Stomach smooth muscle (tissue), 2 donors: ENCODE results near the gene GLIS1.

Experiments used
- H3K27ac ChIP-seq: one replicate; pipeline ENCODE4 v1.7.0; 2013; ENCODE audit warnings: mild to moderate bottlenecking, low read length, inconsistent platforms
- H3K27me3 ChIP-seq, 2 donors: one replicate each; pipeline ENCODE4 v1.7.0; 2013; ENCODE audit warnings: low read length in 2 of 2; ENCODE audit not compliant: insufficient read depth in 2 of 2, control insufficient read depth in 1 of 2
- H3K36me3 ChIP-seq, 2 donors: one replicate each; pipeline ENCODE4 v1.7.0; 2013; ENCODE audit warnings: low read length in 2 of 2; ENCODE audit not compliant: control insufficient read depth in 2 of 2, insufficient read depth in 2 of 2
- H3K4me1 ChIP-seq: one replicate; pipeline ENCODE4 v1.7.0; 2013; ENCODE audit warnings: low read length; ENCODE audit not compliant: control insufficient read depth, insufficient read depth
- H3K4me3 ChIP-seq, 2 donors: one replicate each; pipeline ENCODE4 v1.7.0; 2013; ENCODE audit warnings: low read length in 2 of 2
- H3K9ac ChIP-seq, 2 donors: one replicate each; pipeline ENCODE4 v1.7.0; 2013; ENCODE audit warnings: low read length in 2 of 2, mild to moderate bottlenecking in 1 of 2
- H3K9me3 ChIP-seq, 2 donors: one replicate each; pipeline ENCODE4 v1.7.0; 2013; ENCODE audit warnings: low read length in 2 of 2; ENCODE audit not compliant: control insufficient read depth in 2 of 2
- donor health status: healthy.
- donor health status: Pancreatic carcinoma.

GLIS1 gene

GRCh38 chr1:53485478-53486394 is 253.2 kb downstream of the GLIS1 start:
- Histone ChIP-seq H3K9me3 (no peaks in the 10 kb centered on the region), H3K27ac (no peak overlapping the region), H3K9ac (no peak overlapping the region), H3K36me3 (no peaks in the 10 kb centered on the region), H3K4me3 (no peak overlapping the region), H3K27me3 (peaks cover 13 to 16% of the 10 kb centered on the region in 2 donors), H3K4me1 (peaks cover 4% of the 10 kb centered on the region)

- Histone ChIP-seq H3K9ac (no peak overlapping the region), H3K4me3 (no peak overlapping the region), H3K9me3 (no peaks in the 10 kb centered on the region), H3K36me3 (no peaks in the 10 kb centered on the region), H3K27ac (no peak overlapping the region), H3K27me3 (peaks cover 10 to 14% of the 10 kb centered on the region in 2 donors), H3K4me1 (peaks cover 4% of the 10 kb centered on the region)
These were observed 254.1 kb downstream of the GLIS1 start for GRCh38 chr1:53484705-53485477.

- Histone ChIP-seq H3K9me3 (no peaks in the 10 kb centered on the region), H3K36me3 (no peaks in the 10 kb centered on the region)
These were observed 255.3 kb downstream of the GLIS1 start for GRCh38 chr1:53483656-53484055.

GRCh38 chr1:53483170-53483569 is 255.8 kb downstream of the GLIS1 start:
- no peaks in the 10 kb centered on the region for H3K9me3 ChIP-seq
- no peak overlapping the region for H3K9ac ChIP-seq
- no peak overlapping the region for H3K4me3 ChIP-seq
- peaks cover 4% of the 10 kb centered on the region for H3K4me1 ChIP-seq
- no peaks in the 10 kb centered on the region for H3K36me3 ChIP-seq
- peaks cover 7 to 14% of the 10 kb centered on the region in 2 donors for H3K27me3 ChIP-seq
- no peak overlapping the region for H3K27ac ChIP-seq

More at GRCh38 chr1:53483656-53484055, 255.3 kb downstream of the GLIS1 start:
- no peak overlapping the region for H3K27ac ChIP-seq
- H3K27me3 ChIP-seq: peaks cover 7 to 14% of the 10 kb centered on the region in 2 donors
- no peak overlapping the region for H3K9ac ChIP-seq
- H3K4me1 ChIP-seq: peaks cover 4% of the 10 kb centered on the region
- no peak overlapping the region for H3K4me3 ChIP-seq

- H3K9me3 ChIP-seq: no peaks in the 10 kb centered on the region
- no peaks in the 10 kb centered on the region for H3K36me3 ChIP-seq
- peaks cover 4% of the 10 kb centered on the region for H3K4me1 ChIP-seq
- no peak overlapping the region for H3K9ac ChIP-seq
- peaks cover 7 to 14% of the 10 kb centered on the region in 2 donors for H3K27me3 ChIP-seq
- H3K27ac ChIP-seq: no peak overlapping the region
- no peak overlapping the region for H3K4me3 ChIP-seq
These were observed 256.4 kb downstream of the GLIS1 start for GRCh38 chr1:53482441-53483153.

- peaks cover 4% of the 10 kb centered on the region for H3K4me1 ChIP-seq
- H3K27ac ChIP-seq: no peak overlapping the region
- H3K9ac ChIP-seq: no peak overlapping the region
- no peaks in the 10 kb centered on the region for H3K36me3 ChIP-seq
- peaks cover 7 to 12% of the 10 kb centered on the region in 2 donors for H3K27me3 ChIP-seq
- H3K4me3 ChIP-seq: no peak overlapping the region
- no peaks in the 10 kb centered on the region for H3K9me3 ChIP-seq
These were observed 257.5 kb downstream of the GLIS1 start for GRCh38 chr1:53481456-53481855.

- H3K4me3 ChIP-seq: no peak overlapping the region
- H3K27me3 ChIP-seq: peaks cover 3 to 5% of the 10 kb centered on the region in 2 donors
- no peak overlapping the region for H3K27ac ChIP-seq
- H3K9ac ChIP-seq: no peak overlapping the region
- no peaks in the 10 kb centered on the region for H3K36me3 ChIP-seq
- H3K4me1 ChIP-seq: peaks cover 4% of the 10 kb centered on the region
- H3K9me3 ChIP-seq: no peaks in the 10 kb centered on the region
These were observed 258.3 kb downstream of the GLIS1 start for GRCh38 chr1:53480678-53481077.

- Histone ChIP-seq H3K4me1 (no peaks in the 10 kb centered on the region), H3K4me3 (no peak overlapping the region), H3K36me3 (no peaks in the 10 kb centered on the region), H3K27ac (no peak overlapping the region), H3K27me3 (no peaks in the 10 kb centered on the region), H3K9ac (no peak overlapping the region), H3K9me3 (no peaks in the 10 kb centered on the region)
These were observed 260.5 kb downstream of the GLIS1 start for GRCh38 chr1:53478502-53478818.

- H3K27me3 ChIP-seq: no peaks in the 10 kb centered on the region
- H3K4me3 ChIP-seq: no peak overlapping the region
- H3K9ac ChIP-seq: no peak overlapping the region
- H3K4me1 ChIP-seq: no peaks in the 10 kb centered on the region
- H3K9me3 ChIP-seq: no peaks in the 10 kb centered on the region
- H3K27ac ChIP-seq: no peak overlapping the region
- H3K36me3 ChIP-seq: no peaks in the 10 kb centered on the region
These were observed 261.1 kb downstream of the GLIS1 start for GRCh38 chr1:53477651-53478501.

- H3K9ac ChIP-seq: no peak overlapping the region
- no peaks in the 10 kb centered on the region for H3K27me3 ChIP-seq
- no peaks in the 10 kb centered on the region for H3K9me3 ChIP-seq
- H3K36me3 ChIP-seq: no peaks in the 10 kb centered on the region
- no peak overlapping the region for H3K4me3 ChIP-seq
- no peak overlapping the region for H3K27ac ChIP-seq
- no peaks in the 10 kb centered on the region for H3K4me1 ChIP-seq
These were observed 262.4 kb downstream of the GLIS1 start for GRCh38 chr1:53476579-53476978.
